WTC11 (cell line): ENCODE measurements around the gene HID1. TPM values are rescaled to one million over a fixed set of nuclear protein-coding genes. Genes with fewer than 3 reads are reported as not detected.

Experiments used
- ATAC-seq: fragments of 200-7000 bp; cut with Tn5 transposase; 2 replicates; pipeline ENCODE4 v1.10.0; 2021; ENCODE audit warnings: mild to moderate bottlenecking, moderate library complexity
- CTCF ChIA-PET: fragments of 300-600 bp; sonication (Branson Sonifier 250); formaldehyde crosslinking; loops from one replicate; lab custom pipeline; 2021; ENCODE audit warnings: antibody characterized with exemption; lab: Charles Lee
- POLR2A ChIA-PET: fragments of 350-600 bp; sonication (Branson Sonifier 250); formaldehyde crosslinking; loops from one replicate; lab custom pipeline; 2021; ENCODE audit warnings: antibody characterized with exemption; lab: Charles Lee
- DNase-seq: peaks from one replicate; pipeline ENCODE4 v3.0.0; 2021; ENCODE audit warnings: low spot score
- H3K27ac Mint-ChIP-seq: 2 replicates; pipeline ENCODE4 v1.8.0; 2021; ENCODE audit warnings: mixed read lengths
- H3K27me3 Mint-ChIP-seq: 2 replicates; pipeline ENCODE4 v1.8.0; 2021; ENCODE audit warnings: low read depth, mild to moderate bottlenecking, moderate library complexity, mixed read lengths
- H3K36me3 Mint-ChIP-seq: 2 replicates; pipeline ENCODE4 v1.8.0; 2021; ENCODE audit warnings: mixed read lengths
- H3K4me1 Mint-ChIP-seq: 2 replicates; pipeline ENCODE4 v1.8.0; 2022; ENCODE audit warnings: mixed read lengths
- H3K4me3 Mint-ChIP-seq: 2 replicates; pipeline ENCODE4 v1.8.0; 2021; ENCODE audit warnings: mild to moderate bottlenecking, moderate library complexity, mixed read lengths
- H3K9me3 Mint-ChIP-seq: 2 replicates; pipeline ENCODE4 v1.8.0; 2021; ENCODE audit warnings: mixed read lengths
- FOXK1 ChIP-seq: sonication (generic); formaldehyde crosslinking; IDR thresholded peaks from 2 replicates; pipeline ENCODE4 v1.8.0; 2022; ENCODE audit warnings: mild to moderate bottlenecking, moderate library complexity, missing genetic modification reagents
- FOXP1 ChIP-seq: sonication (generic); formaldehyde crosslinking; IDR thresholded peaks from 2 replicates; pipeline ENCODE4 v1.8.0; 2022; ENCODE audit warnings: missing genetic modification reagents, mild to moderate bottlenecking, moderate library complexity, borderline replicate concordance
- HMGXB4 ChIP-seq: sonication (generic); formaldehyde crosslinking; IDR thresholded peaks from 2 replicates; pipeline ENCODE4 v1.8.1; 2023; ENCODE audit warnings: mild to moderate bottlenecking, moderate library complexity, missing genetic modification reagents
- JAZF1 ChIP-seq: fragments of 250-450 bp; sonication (Bioruptor Pico); IDR thresholded peaks from 2 replicates; pipeline ENCODE4 v1.9.0; 2021; ENCODE audit warnings: moderate library complexity, mild to moderate bottlenecking, inconsistent platforms
- NFATC4 ChIP-seq: fragments of 250-450 bp; sonication (Bioruptor Pico); IDR thresholded peaks from 2 replicates; pipeline ENCODE4 v1.9.0; 2021; ENCODE audit warnings: mild to moderate bottlenecking
- NFE2L1 ChIP-seq: sonication (generic); formaldehyde crosslinking; IDR thresholded peaks from 2 replicates; pipeline ENCODE4 v1.8.1; 2023; ENCODE audit warnings: missing genetic modification reagents
- NR2C2 ChIP-seq: sonication (generic); formaldehyde crosslinking; IDR thresholded peaks from 2 replicates; pipeline ENCODE4 v1.8.0; 2022; ENCODE audit warnings: mild to moderate bottlenecking, missing genetic modification reagents
- NR3C1 ChIP-seq: sonication (generic); formaldehyde crosslinking; conservative IDR thresholded peaks from 2 replicates; pipeline ENCODE4 v1.8.1; 2023; ENCODE audit warnings: low read depth, mild to moderate bottlenecking, missing genetic modification reagents
- OVOL2 ChIP-seq: fragments of 250-450 bp; sonication (Bioruptor Pico); IDR thresholded peaks from 2 replicates; pipeline ENCODE4 v1.9.0; 2021; ENCODE audit warnings: mild to moderate bottlenecking, borderline replicate concordance
- RELA ChIP-seq: sonication (generic); formaldehyde crosslinking; IDR thresholded peaks from 2 replicates; pipeline ENCODE4 v1.8.1; 2022; ENCODE audit warnings: missing genetic modification reagents, mild to moderate bottlenecking, borderline replicate concordance
- SOX15 ChIP-seq: fragments of 250-450 bp; sonication (Bioruptor Pico); IDR thresholded peaks from 2 replicates; pipeline ENCODE4 v1.9.0; 2021; ENCODE audit warnings: mild to moderate bottlenecking
- USF1 ChIP-seq: sonication (generic); formaldehyde crosslinking; IDR thresholded peaks from 2 replicates; pipeline ENCODE4 v1.8.0; 2022; ENCODE audit warnings: mild to moderate bottlenecking, missing genetic modification reagents
- ZNF281 ChIP-seq: sonication (generic); formaldehyde crosslinking; IDR thresholded peaks from 2 replicates; pipeline ENCODE4 v1.8.0; 2023; ENCODE audit warnings: mild to moderate bottlenecking, missing genetic modification reagents
- ZNF396 ChIP-seq: fragments of 250-450 bp; sonication (Bioruptor Pico); IDR thresholded peaks from 2 replicates; pipeline ENCODE4 v1.8.0; 2021; ENCODE audit warnings: mild to moderate bottlenecking, moderate library complexity, borderline replicate concordance
- total RNA-seq: library from RNA; stranded (reverse); gene quantifications from 3 replicates; pipeline ENCODE4 v1.2.3, GENCODE V29; 2021
- TF ChIP-seq, protein P1 (sequence below): sonication (generic); formaldehyde crosslinking; IDR thresholded peaks from 2 replicates; pipeline ENCODE4 v1.8.1; 2023; ENCODE audit warnings: mild to moderate bottlenecking, missing genetic modification reagents, borderline replicate concordance
- TF ChIP-seq, protein P2 (sequence below): sonication (generic); formaldehyde crosslinking; IDR thresholded peaks from 2 replicates; pipeline ENCODE4 v1.8.0; 2022; ENCODE audit warnings: mild to moderate bottlenecking, missing genetic modification reagents
- TF ChIP-seq, protein P3 (sequence below): sonication (generic); formaldehyde crosslinking; IDR thresholded peaks from 2 replicates; pipeline ENCODE4 v1.8.1; 2022; ENCODE audit warnings: mild to moderate bottlenecking, missing genetic modification reagents, moderate library complexity, borderline replicate concordance

The HID1 gene
- total RNA-seq, 1 experiment from 2014 or later, result 16.7 TPM

DNA sequence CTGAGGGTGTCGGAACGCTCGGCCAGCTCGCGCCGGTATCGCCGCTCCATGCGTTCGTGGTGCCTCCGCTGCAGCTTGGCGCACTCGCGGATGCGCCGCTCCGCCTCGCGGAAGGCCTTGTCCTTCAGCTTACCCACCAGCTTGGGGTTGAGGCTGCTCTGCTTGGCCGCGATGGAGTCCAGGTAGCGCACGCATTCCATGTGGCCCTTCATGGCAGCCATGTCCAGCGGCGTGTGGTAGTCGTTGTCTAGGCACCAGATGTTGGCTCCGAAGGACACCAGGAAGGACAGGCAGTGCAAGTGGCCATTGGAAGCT is 52.3 kb downstream of the HID1 start (continued):
- TF ChIP-seq, protein P1, sequence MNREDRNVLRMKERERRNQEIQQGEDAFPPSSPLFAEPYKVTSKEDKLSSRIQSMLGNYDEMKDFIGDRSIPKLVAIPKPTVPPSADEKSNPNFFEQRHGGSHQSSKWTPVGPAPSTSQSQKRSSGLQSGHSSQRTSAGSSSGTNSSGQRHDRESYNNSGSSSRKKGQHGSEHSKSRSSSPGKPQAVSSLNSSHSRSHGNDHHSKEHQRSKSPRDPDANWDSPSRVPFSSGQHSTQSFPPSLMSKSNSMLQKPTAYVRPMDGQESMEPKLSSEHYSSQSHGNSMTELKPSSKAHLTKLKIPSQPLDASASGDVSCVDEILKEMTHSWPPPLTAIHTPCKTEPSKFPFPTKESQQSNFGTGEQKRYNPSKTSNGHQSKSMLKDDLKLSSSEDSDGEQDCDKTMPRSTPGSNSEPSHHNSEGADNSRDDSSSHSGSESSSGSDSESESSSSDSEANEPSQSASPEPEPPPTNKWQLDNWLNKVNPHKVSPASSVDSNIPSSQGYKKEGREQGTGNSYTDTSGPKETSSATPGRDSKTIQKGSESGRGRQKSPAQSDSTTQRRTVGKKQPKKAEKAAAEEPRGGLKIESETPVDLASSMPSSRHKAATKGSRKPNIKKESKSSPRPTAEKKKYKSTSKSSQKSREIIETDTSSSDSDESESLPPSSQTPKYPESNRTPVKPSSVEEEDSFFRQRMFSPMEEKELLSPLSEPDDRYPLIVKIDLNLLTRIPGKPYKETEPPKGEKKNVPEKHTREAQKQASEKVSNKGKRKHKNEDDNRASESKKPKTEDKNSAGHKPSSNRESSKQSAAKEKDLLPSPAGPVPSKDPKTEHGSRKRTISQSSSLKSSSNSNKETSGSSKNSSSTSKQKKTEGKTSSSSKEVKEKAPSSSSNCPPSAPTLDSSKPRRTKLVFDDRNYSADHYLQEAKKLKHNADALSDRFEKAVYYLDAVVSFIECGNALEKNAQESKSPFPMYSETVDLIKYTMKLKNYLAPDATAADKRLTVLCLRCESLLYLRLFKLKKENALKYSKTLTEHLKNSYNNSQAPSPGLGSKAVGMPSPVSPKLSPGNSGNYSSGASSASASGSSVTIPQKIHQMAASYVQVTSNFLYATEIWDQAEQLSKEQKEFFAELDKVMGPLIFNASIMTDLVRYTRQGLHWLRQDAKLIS, result no peak

- H3K36me3 Mint-ChIP-seq, result no peaks in the 10 kb centered on the region
- no peaks in the 10 kb centered on the region for H3K9me3 Mint-ChIP-seq
- DNase-seq, result peak; percentile 65
- H3K4me1 Mint-ChIP-seq, result peaks cover 13% of the 10 kb centered on the region
- TF ChIP-seq, protein P2, sequence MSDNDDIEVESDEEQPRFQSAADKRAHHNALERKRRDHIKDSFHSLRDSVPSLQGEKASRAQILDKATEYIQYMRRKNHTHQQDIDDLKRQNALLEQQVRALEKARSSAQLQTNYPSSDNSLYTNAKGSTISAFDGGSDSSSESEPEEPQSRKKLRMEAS, result peak; percentile 44; the same call in 1 of the 2 replicates
- TF ChIP-seq FOXP1 (CRISPR knock-in tag) (0 out of 2 replicates have a peak, but pooled peaks have one; percentile 13), JAZF1 (CRISPR knock-in tag) (no peak)
- TF ChIP-seq, all 79 proteins: peak for 2
- H3K27ac Mint-ChIP-seq, result no peak overlapping the region
- peak; percentile 43 for ATAC-seq
- peaks cover 36% of the 10 kb centered on the region for H3K27me3 Mint-ChIP-seq
- ChIA-PET CTCF (interaction anchor here (0.6 to 7.8 kb wide), 31 partner anchors 10 to 321 kb away, joined by 3 to 206 read pairs (median 4); partner anchors contain the start of genes CDR2L, FDXR, GRIN2C and MRPL58), POLR2A (no interaction called here)
- no peak overlapping the region for H3K4me3 Mint-ChIP-seq
These were observed 52.9 kb downstream of the HID1 start for GRCh38 chr17:74919440-74920305.

DNA sequence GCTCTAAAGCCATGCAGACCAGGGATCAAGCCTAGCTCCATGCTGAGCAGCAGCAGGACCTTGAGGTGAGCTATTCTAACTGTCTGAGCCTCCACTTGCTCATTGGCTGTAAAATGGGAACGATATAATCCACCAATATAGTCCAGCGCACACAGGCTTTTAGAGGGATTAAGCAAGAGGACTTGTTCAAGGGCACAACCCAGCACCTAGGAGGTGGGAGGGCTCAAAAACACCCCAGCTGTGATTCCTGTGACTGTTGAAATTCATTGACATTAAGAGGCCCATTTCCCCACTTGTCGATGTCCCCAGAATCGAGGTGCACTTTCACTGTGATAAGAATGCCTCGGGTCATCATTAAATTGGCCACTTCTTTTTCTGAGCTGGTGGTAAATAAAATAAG is 53.7 kb downstream of the HID1 start:
- ChIA-PET CTCF (interaction anchor here (1.0 to 7.8 kb wide), 19 partner anchors 10 to 195 kb away, joined by 3 to 206 read pairs (median 6); partner anchors contain the start of genes FDXR and GRIN2C), POLR2A (interaction anchor here (0.7 kb wide), 1 partner anchor 187 kb away, joined by 3 read pairs; no protein-coding TSS in a partner anchor)
- Mint-ChIP-seq H3K4me3 (no peak overlapping the region), H3K27ac (no peak overlapping the region), H3K27me3 (peaks cover 30% of the 10 kb centered on the region), H3K36me3 (no peaks in the 10 kb centered on the region), H3K9me3 (peaks cover 2% of the 10 kb centered on the region), H3K4me1 (peaks cover 13% of the 10 kb centered on the region)
- ATAC-seq, result no peak
- DNase-seq, result no peak
- TF ChIP-seq NFATC4 (CRISPR knock-in tag) (no peak), ZNF281 (CRISPR knock-in tag) (no peak), JAZF1 (CRISPR knock-in tag) (no peak), HMGXB4 (CRISPR knock-in tag) (no peak), USF1 (CRISPR knock-in tag) (no peak), NR3C1 (CRISPR knock-in tag) (no peak), ZNF396 (CRISPR knock-in tag) (no peak), OVOL2 (CRISPR knock-in tag) (no peak), NR2C2 (CRISPR knock-in tag) (no peak), FOXK1 (no peak), NFE2L1 (CRISPR knock-in tag) (no peak), SOX15 (CRISPR knock-in tag) (no peak), RELA (CRISPR knock-in tag) (no peak)
- TF ChIP-seq, protein P3, sequence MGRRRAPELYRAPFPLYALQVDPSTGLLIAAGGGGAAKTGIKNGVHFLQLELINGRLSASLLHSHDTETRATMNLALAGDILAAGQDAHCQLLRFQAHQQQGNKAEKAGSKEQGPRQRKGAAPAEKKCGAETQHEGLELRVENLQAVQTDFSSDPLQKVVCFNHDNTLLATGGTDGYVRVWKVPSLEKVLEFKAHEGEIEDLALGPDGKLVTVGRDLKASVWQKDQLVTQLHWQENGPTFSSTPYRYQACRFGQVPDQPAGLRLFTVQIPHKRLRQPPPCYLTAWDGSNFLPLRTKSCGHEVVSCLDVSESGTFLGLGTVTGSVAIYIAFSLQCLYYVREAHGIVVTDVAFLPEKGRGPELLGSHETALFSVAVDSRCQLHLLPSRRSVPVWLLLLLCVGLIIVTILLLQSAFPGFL, result no peak
- TF ChIP-seq, protein P2, result no peak
